Pulmonary artery endothelial cell (primary cell): ENCODE measurements around the gene MAK. TPM values are rescaled to one million over a fixed set of nuclear protein-coding genes. Genes with fewer than 3 reads are reported as not detected.
"Not testable (repeated sequence)": the region's sequence is repeated elsewhere in the genome, so short reads cannot be mapped to it uniquely, and the experiment has no call there.

Experiments used
- DNase-seq: peaks from one replicate; pipeline ENCODE4 v3.0.0-alpha.2; 2011; ENCODE audit warnings: low read depth, low spot score
- total RNA-seq: library from RNA; depleted of rRNA; stranded (reverse); fragments of >200 nt; gene quantifications from 2 replicates; pipeline ENCODE4 v1.2.3, GENCODE V29; 2014

Gene MAK
- total RNA-seq, 1 donor from 2014 or later: under 0.01 TPM

- no peak for DNase-seq
Measured at GRCh38 chr6:10854922-10855632, 16.7 kb upstream of the MAK start.

GRCh38 chr6:10853849-10854300 is 15.5 kb upstream of the MAK start:
- not testable (repeated sequence) for DNase-seq

- DNase-seq: no peak
Measured at GRCh38 chr6:10852361-10852960, 14.1 kb upstream of the MAK start.

- no peak for DNase-seq
Measured at GRCh38 chr6:10850728-10851127, 12.4 kb upstream of the MAK start.

GRCh38 chr6:10849901-10850300 is 11.6 kb upstream of the MAK start:
- no peak for DNase-seq

GRCh38 chr6:10847684-10848083 is 9.3 kb upstream of the MAK start:
- DNase-seq: no peak

GRCh38 chr6:10843554-10843953 is 5.2 kb upstream of the MAK start:
- DNase-seq: no peak

- DNase-seq: no peak
Measured at GRCh38 chr6:10838794-10839333, 525 bp upstream of the MAK start.

- no peak for DNase-seq
Measured at GRCh38 chr6:10837622-10837994, 731 bp downstream of the MAK start.

GRCh38 chr6:10837009-10837621 is 1.2 kb downstream of the MAK start:
- DNase-seq: no peak

GRCh38 chr6:10834823-10835222 is 3.5 kb downstream of the MAK start:
- DNase-seq: no peak

GRCh38 chr6:10831609-10832008 is 6.7 kb downstream of the MAK start:
- no peak for DNase-seq

GRCh38 chr6:10824819-10825218 is 13.5 kb downstream of the MAK start:
- no peak for DNase-seq

- DNase-seq: no peak
Measured at GRCh38 chr6:10824297-10824696, 14.0 kb downstream of the MAK start.

- DNase-seq: not testable (repeated sequence)
Measured at GRCh38 chr6:10814176-10814575, 24.2 kb downstream of the MAK start.

- no peak for DNase-seq
Measured at GRCh38 chr6:10809098-10809497, 29.2 kb downstream of the MAK start.

GRCh38 chr6:10808376-10808775 is 30.0 kb downstream of the MAK start:
- no peak for DNase-seq

- DNase-seq: peak; percentile 8
Measured at GRCh38 chr6:10801224-10801848, 37.0 kb downstream of the MAK start.

GRCh38 chr6:10800810-10801209 is 37.5 kb downstream of the MAK start:
- no peak for DNase-seq

GRCh38 chr6:10794239-10794638 is 44.1 kb downstream of the MAK start:
- no peak for DNase-seq

GRCh38 chr6:10793695-10794094 is 44.6 kb downstream of the MAK start:
- no peak for DNase-seq

GRCh38 chr6:10793035-10793434 is 45.3 kb downstream of the MAK start:
- no peak for DNase-seq
